Liver (tissue), 9 donors: ENCODE measurements around the gene GFPT2. TPM values are rescaled to one million over a fixed set of nuclear protein-coding genes. Genes with fewer than 3 reads are reported as not detected.

Source experiments
- DNase-seq: peaks from one replicate; pipeline ENCODE4 v3.0.0-alpha.2; 2017; ENCODE audit warnings: low spot score
- H3K27ac ChIP-seq, 2 donors: one replicate each; pipeline ENCODE4 v1.7.0; 2013; ENCODE audit warnings: inconsistent platforms in 2 of 2, low read length in 2 of 2, control low read depth in 1 of 2, low read depth in 1 of 2, mild to moderate bottlenecking in 1 of 2
- H3K27me3 ChIP-seq, 4 donors: one replicate each; pipeline versions ENCODE4 v1.6.1 to v1.7.0; 2013; ENCODE audit warnings: low read length in 3 of 4, inconsistent platforms in 1 of 4, mild to moderate bottlenecking in 1 of 4, moderate library complexity in 1 of 4; ENCODE audit not compliant: control insufficient read depth in 4 of 4, insufficient read depth in 4 of 4
- H3K36me3 ChIP-seq, 4 donors: one replicate each; pipeline versions ENCODE4 v1.6.1 to v1.7.0; 2013; ENCODE audit warnings: low read length in 3 of 4, mild to moderate bottlenecking in 3 of 4, low read depth in 1 of 4, moderate library complexity in 1 of 4; ENCODE audit not compliant: control insufficient read depth in 4 of 4, insufficient read depth in 3 of 4
- H3K4me1 ChIP-seq, 4 donors: one replicate each; pipeline versions ENCODE4 v1.6.1 to v1.7.0; 2013; ENCODE audit warnings: low read length in 3 of 4, mild to moderate bottlenecking in 3 of 4, moderate library complexity in 1 of 4; ENCODE audit not compliant: control insufficient read depth in 4 of 4, insufficient read depth in 4 of 4
- H3K4me3 ChIP-seq, 3 donors: one replicate each; pipeline versions ENCODE4 v1.6.1 to v1.7.0; 2013; ENCODE audit warnings: low read length in 3 of 3, control low read depth in 1 of 3, low read depth in 1 of 3, mild to moderate bottlenecking in 1 of 3
- H3K9ac ChIP-seq, 2 donors: one replicate each; pipeline ENCODE4 v1.7.0; 2013; ENCODE audit warnings: low read length in 2 of 2, mild to moderate bottlenecking in 2 of 2, moderate library complexity in 2 of 2, control low read depth in 1 of 2, low read depth in 1 of 2
- H3K9me3 ChIP-seq, 4 donors: one replicate each; pipeline versions ENCODE4 v1.6.1 to v1.7.0; 2013; ENCODE audit warnings: low read length in 3 of 4; ENCODE audit not compliant: control insufficient read depth in 4 of 4
- ATF3 ChIP-seq: IDR thresholded peaks from 2 replicates; pipeline ENCODE4 v1.6.1; 2016; ENCODE audit warnings: antibody characterized with exemption
- RAD21 ChIP-seq, 2 donors: IDR thresholded peaks; 2 replicates each; pipeline ENCODE4 v1.6.1; 2016; ENCODE audit warnings: antibody characterized with exemption in 2 of 2, mild to moderate bottlenecking in 2 of 2
- RXRA ChIP-seq, 2 donors: IDR thresholded peaks; 2 replicates each; pipeline ENCODE4 v1.6.1; 2017 to 2018; ENCODE audit warnings: antibody characterized with exemption in 2 of 2, mild to moderate bottlenecking in 1 of 2
- WGBS: extraction: QIAGEN DNeasy Blood & Tissue Kit; methylation state at CpG from one replicate; pipeline ENCODE4 v1.1.7; 2013; 5-methylcytosine and 5-hydroxymethylcytosine counted together
- polyA plus RNA-seq, 2 donors: library from polyadenylated mRNA; stranded (reverse) in 1 of 2; unstranded in 1 of 2; fragments of 200-250 nt in 1 of 2; fragments of >200 nt in 1 of 2; fragmentation: Nextera tagmentation in 1 of 2; extraction: Ambion mirVana in 1 of 2; gene quantifications; one replicate each; pipeline versions ENCODE4 v1.2.1 to v1.2.3, GENCODE V29; 2013 to 2015
- total RNA-seq, 2 donors: library from RNA; depleted of rRNA; stranded (reverse); fragments of >200 nt; gene quantifications; one replicate each; pipeline ENCODE4 v1.2.3, GENCODE V29; 2014
- TF ChIP-seq, protein P1 (sequence below): fragments of 150-350 bp; IDR thresholded peaks from 2 replicates; pipeline ENCODE4 v1.5.1; 2017; ENCODE audit warnings: improper control_type of control experiment, low read depth, low read length; ENCODE audit not compliant: missing input control
- TF ChIP-seq, protein P2 (sequence below): IDR thresholded peaks from 2 replicates; pipeline ENCODE4 v1.6.1; 2016; ENCODE audit warnings: antibody characterized with exemption
- donor health status: healthy.
- donor health status: healthy.
- donor health status: healthy.
- donor health status: healthy.
- donor health status: healthy.

The GFPT2 gene
- total and polyA plus RNA-seq, 4 donors, result 0.32 to 1.8 (median 0.54) TPM

- Histone ChIP-seq H3K9ac (no peak overlapping the region), H3K9me3 (no peaks in the 10 kb centered on the region), H3K27ac (no peak overlapping the region), H3K36me3 (no peaks in the 10 kb centered on the region), H3K4me1 (peaks cover 0 to 11% (median 6%) of the 10 kb centered on the region in 4 donors), H3K27me3 (no peaks in the 10 kb centered on the region), H3K4me3 (no peak overlapping the region)
- TF ChIP-seq RXRA (IDR thresholded peaks at IDR 0.05), result no peak
- no peak for DNase-seq
- 88% methylated on average over 20 of the region's 20 CpGs for WGBS
Measured at GRCh38 chr5:180316586-180316985, 36.5 kb downstream of the GFPT2 start.

DNA sequence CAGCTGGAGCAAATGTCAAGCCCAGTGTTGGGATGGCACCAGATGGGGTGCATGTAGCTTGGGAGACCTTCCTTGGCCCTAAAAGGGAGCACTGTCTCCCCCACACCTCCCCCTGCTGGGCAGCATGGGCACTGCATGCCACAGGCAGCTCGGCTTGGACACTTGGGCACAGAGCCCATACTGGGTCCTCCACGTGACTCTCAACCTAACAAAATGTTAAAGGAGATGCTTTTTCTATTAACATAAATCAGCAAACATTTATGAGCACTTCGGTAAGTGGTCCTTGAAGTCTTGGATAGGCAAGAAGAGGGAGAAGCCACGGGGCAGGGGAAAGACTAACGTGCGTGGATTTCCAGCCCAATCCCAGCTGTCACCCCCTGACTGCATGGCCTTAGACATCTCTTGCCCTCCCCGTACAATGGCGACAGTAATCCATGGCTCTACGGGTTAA, 37.3 kb downstream of the GFPT2 start:
- 61% methylated on average over 9 of the region's 9 CpGs for WGBS
- Histone ChIP-seq H3K27ac (no peak overlapping the region), H3K9me3 (no peaks in the 10 kb centered on the region), H3K4me1 (peaks cover 0 to 11% (median 6%) of the 10 kb centered on the region in 4 donors), H3K9ac (no peak overlapping the region), H3K4me3 (no peak overlapping the region), H3K36me3 (no peaks in the 10 kb centered on the region), H3K27me3 (no peaks in the 10 kb centered on the region)
- peak; percentile 78 for DNase-seq
- TF ChIP-seq ATF3 (no peak), RAD21 (IDR thresholded peaks at IDR 0.05) (peak; percentile 68 to 84)
- TF ChIP-seq, protein P1, sequence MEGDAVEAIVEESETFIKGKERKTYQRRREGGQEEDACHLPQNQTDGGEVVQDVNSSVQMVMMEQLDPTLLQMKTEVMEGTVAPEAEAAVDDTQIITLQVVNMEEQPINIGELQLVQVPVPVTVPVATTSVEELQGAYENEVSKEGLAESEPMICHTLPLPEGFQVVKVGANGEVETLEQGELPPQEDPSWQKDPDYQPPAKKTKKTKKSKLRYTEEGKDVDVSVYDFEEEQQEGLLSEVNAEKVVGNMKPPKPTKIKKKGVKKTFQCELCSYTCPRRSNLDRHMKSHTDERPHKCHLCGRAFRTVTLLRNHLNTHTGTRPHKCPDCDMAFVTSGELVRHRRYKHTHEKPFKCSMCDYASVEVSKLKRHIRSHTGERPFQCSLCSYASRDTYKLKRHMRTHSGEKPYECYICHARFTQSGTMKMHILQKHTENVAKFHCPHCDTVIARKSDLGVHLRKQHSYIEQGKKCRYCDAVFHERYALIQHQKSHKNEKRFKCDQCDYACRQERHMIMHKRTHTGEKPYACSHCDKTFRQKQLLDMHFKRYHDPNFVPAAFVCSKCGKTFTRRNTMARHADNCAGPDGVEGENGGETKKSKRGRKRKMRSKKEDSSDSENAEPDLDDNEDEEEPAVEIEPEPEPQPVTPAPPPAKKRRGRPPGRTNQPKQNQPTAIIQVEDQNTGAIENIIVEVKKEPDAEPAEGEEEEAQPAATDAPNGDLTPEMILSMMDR, result peak; percentile 90

GRCh38 chr5:180313677-180314505, 39.2 kb downstream of the GFPT2 start:
- H3K9me3 ChIP-seq, result no peaks in the 10 kb centered on the region
- no peak overlapping the region for H3K9ac ChIP-seq
- TF ChIP-seq, protein P2, sequence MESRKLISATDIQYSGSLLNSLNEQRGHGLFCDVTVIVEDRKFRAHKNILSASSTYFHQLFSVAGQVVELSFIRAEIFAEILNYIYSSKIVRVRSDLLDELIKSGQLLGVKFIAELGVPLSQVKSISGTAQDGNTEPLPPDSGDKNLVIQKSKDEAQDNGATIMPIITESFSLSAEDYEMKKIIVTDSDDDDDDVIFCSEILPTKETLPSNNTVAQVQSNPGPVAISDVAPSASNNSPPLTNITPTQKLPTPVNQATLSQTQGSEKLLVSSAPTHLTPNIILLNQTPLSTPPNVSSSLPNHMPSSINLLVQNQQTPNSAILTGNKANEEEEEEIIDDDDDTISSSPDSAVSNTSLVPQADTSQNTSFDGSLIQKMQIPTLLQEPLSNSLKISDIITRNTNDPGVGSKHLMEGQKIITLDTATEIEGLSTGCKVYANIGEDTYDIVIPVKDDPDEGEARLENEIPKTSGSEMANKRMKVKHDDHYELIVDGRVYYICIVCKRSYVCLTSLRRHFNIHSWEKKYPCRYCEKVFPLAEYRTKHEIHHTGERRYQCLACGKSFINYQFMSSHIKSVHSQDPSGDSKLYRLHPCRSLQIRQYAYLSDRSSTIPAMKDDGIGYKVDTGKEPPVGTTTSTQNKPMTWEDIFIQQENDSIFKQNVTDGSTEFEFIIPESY, result peak; percentile 98
- TF ChIP-seq, protein P1, result no peak
- no peak for TF ChIP-seq RAD21 (IDR thresholded peaks at IDR 0.05)
- peak; percentile 62 for DNase-seq
- peak overlapping the region; percentile 18 to 66 (median 37) for H3K4me3 ChIP-seq
- H3K27ac ChIP-seq, result no peak overlapping the region
- peaks cover 0 to 11% (median 6%) of the 10 kb centered on the region in 4 donors for H3K4me1 ChIP-seq
- 63% methylated on average over 50 of the region's 50 CpGs for WGBS
- H3K27me3 ChIP-seq, result no peaks in the 10 kb centered on the region
- H3K36me3 ChIP-seq, result no peaks in the 10 kb centered on the region
